HuH-7.5 (cell line): ENCODE measurements around the gene ASAP2.

Experiments
- DNase-seq: peaks from one replicate; pipeline ENCODE4 v3.0.0; 2011; ENCODE audit warnings: low spot score

The ASAP2 gene

DNA sequence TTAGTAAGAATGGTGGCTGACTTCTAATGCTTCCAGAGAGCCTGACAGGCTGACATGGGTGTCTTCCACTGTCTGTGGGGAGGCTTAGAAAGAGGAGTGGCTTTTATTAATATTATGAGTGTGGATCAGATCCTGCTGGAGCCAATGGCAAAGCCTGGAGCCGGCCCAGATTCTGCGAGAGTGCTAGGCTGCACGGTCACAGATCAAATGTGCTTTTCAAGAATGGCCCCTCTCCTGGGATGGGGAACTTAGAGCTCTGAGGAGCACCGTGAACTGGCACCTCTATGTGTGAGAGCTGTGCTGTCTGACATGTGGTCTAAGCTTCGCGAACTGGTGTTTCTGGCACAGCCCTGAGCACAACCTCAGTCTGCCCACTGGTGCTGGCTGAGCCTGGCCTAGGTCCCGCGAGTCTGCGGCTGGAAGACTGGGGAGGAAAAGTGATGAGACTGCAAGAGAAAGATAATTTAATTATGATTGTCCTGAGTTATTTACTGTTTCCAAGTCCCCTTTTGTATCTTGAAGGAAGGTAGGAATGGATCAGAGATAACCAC, 70.4 kb downstream of the ASAP2 start:
- no peak for DNase-seq

DNA sequence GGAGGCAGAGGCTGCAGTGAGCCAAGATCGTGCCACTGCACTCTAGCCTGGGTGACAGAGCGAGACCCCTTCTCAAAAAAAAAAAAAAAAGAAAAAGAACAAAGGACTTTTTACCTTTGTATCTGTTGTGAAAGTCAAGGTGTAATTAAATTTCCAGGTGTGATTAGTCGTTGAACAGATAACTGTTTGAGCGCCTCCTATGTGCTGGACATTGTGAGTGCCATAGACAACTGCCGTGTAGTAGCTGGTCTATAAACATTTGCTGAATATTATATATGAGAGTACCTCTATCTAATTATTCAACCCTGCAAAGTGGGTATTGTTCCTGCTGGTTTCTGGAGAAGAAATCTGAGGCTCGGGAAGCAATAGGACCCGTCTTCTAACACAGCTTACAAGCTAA, 71.8 kb downstream of the ASAP2 start:
- DNase-seq, result no peak

DNA sequence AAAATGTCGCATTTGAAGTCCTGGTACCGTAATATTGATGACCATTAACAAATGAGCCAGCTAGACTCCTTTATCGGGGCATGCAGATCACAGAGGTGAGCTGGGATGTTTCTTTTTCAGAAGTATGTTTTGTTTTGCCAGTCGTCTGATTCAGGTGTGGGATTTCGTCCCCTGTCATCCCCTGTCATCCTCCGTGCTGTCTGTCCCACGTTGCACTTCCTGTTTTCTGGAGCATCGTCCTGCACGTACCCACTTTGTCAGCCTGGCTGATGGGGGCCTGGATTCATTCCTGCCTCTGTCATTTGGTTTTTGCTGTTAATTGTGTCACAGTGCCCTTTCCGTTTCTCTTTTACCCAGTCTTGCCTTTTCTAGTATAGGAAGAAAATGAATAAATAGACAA, 72.8 kb downstream of the ASAP2 start:
- no peak for DNase-seq

DNA sequence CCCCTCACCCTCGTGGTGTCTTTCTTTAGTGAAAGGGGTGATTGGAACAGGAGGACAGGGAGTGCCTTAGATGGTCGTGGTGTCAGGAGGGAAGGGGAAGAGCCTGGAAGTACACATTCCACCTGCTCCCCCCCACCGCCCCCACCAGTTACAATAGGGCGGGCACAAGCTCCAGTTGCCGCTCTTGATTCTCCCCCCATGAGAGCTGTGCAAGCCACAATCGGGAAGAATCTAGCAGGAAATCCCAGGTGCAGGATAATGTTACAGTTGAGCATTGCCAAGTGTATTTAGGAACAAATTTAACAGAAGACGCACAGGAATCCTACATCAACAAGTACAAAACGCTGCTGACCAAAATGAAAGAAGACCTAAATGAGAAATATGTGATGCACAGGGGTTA, 73.6 kb downstream of the ASAP2 start:
- no peak for DNase-seq

DNA sequence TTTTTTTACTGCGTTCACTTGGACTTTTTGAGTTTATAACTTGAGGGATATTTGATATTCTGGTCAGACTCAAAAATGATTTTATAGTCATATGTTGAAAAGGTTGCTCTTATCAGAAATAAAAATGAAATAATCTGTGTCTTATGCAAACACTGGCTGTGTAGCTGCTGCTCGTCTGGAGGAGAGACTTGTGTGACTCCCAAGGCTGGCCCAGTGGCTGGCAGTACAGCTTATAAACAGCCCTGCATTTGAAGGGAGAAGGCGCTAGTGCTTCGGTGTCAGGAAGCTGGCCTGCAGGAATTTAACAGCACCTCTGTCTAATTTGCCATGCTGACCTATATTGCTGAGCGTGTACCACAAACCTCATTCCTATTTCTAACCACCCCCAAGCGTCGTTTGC, 74.5 kb downstream of the ASAP2 start:
- no peak for DNase-seq

DNA sequence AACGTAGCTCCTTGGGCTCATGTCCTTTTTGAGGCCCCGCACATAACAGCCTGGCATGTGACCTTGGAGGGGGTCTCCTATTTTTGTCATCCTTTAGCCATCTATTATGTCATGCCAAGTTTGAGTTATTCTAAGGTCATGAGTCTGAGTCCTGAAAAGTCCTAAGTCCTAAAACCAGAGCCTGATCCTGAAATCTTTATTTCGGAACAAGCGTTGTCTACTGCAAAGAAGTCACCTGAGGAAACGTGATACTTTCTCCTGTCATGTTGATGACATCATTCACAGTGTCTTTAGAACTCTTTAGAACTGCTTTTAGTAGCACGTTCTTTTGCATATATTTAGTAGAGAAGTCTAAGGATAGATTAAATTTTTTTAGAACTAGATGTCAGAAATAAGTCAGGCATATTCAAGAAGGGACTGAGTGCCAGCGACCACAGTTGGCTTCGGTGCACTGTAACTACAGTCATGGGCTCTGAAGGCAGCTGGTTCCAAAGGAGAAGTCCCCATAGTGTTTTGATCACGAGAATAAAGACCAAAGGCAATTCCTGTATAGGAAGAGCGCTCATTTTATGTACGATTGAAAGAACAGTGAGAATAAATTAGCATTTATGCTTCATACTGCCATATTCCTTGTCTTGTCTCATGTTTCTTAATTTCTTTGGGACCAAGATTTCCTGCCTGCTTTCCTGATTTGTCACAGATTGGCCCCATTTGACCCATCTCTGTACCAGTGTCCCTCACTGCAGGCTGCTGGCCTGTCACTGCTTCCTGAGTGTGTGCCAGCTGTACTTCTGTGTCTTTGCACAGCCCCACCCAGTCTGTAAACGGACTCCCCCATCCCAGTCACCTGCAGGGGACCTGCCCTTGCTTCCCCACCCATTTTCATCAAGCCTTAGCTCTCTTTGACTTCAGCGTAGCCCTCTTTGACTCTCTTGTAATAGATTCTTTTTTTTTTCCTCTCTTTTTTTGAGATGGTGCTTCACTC, 75.8 kb downstream of the ASAP2 start:
- no peak for DNase-seq

DNA sequence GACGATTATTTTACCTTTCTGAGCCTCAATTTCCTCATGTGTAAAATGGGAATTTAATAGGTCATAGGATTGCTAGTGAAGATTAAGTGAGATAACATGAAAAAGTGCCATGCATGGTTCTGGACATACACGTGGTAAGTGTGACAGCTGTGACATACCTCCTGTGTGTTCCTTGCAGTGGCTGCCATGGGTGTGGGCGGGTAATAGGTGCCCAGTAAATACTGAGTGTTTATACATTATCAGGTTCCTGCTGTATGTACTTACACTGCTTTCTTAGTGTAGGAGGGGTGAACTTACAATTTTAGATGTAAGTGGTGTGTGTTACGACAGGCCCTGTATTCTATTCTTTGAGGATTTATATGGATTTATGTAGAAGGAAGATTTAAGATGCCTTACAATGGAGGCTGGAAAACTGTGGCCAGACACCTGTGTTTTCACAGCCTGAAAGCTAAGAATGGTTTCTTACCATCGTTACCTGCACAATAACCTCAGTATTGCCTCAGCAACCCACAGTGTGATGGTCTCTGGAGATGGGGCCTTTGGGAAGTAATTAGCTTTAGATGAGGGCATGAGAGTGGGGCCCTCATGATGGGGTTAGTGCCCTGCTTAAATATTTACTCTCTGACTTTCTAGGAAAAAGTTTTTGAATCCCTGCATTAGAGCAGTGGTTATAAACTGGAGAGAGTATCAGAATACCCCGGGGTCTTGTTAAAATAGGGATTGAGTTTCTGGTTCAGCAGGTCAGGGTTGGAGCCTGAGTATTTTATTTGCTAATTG, 78.1 kb downstream of the ASAP2 start:
- no peak for DNase-seq

DNA sequence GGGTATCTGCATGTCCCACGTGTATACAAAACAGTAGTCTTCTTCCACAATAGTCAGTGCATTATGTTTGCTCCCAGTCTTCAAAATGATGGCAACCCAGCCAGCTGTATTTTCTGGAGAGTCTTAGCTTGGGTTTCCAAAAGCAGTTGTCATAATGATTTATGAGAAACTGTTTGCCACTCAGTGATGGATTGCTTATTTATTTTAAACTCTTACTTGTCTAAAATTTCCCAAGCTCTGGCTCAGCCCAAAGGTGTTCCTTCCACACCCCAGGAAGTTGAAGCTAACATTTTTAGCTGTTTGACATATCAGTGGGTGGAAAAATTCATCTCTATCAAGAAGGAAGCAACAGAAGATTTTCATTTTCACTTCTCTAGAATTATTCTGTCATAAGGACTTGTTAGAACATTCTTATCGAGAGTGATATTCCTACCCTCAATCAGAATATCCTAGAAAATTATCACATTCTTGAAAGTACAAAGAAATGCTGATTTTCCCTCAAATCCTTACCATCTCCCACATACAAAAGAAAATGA, 78.8 kb downstream of the ASAP2 start:
- DNase-seq, result no peak

DNA sequence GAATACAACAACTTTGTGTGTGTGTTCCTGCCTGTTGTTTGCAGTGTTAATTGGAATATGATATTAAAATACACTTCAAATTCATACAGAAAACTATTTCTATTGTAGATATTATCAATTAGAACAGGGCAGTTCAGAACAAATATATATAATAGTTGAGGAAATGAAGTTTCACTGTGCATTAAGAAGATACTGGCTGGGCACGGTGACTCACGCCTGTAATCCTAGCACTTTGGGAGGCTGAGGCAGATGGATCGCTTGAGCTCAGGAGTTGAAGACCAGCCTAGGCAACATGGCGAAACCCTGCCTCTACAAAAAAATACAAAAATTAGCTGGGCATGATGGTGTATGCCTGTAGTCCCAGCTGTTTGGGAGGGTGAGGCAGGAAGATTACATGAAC, 79.3 kb downstream of the ASAP2 start:
- DNase-seq, result no peak

DNA sequence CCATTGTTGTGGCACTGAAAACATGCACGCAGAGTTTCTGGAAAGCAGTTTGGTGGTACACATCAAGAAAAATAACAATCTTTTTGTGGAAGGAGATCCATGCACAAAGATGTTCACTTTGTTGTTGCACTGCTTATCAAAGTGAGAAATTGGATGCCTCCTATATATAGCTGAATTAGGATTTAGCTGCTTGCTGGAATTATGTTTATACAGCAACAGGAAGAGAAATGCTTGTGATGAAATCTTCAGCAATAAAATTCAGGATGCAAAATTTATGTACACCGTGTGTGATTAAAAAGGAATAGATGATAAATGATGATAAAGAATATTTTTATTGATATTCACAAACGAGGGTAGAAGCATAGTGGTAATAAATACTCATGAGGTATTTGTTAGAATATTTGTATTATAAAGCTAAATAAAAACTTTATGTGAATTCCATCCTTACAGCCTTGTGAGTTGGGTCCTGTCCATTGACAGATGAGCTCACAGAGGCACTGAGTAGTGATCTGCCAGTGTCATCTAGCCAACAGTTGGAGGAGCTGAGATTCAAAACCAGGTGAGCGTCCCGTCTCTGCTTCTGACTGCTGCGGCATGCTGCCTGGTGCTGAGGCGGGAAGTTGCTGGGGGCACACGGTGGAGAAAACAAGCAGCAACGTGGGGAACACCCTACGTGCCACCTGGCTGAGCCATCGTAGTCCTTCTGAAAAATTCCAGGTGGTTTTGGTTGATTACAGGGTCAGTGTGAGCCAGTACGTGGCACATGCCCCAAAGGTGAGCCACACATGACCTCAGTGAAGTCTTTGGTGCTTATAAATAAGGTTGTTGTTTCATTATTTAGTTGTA, 80.2 kb downstream of the ASAP2 start:
- DNase-seq, result no peak

DNA sequence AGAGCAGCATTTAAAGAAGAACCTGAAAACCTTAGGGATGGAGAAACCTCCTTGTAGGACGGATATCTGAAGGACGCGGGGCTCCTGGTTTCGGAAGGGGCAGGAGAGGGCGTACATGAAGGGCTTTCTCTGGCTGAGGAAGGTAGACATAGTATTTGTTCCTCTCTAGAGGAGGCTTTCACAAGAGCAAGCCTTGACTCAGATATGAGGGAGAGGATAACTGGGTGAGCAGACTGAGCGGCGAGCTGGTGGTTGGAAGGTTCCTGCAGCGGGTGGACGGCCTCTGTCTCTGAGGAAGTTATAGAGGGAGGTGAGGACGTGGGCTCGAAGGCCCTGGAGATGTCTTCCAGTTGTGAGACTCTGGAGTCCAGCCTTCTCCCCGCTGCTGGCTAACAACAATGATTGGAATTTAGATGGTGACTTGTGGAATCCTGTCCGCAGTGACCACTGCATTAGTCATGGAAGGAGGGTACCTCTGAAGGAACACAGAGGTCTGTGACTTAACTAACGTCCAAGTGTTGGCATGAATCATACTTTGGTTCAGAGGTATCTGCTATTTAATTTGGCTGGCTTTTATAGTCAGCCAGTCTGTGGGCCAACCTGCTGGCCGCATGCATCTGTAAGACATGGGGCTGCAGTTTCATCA, 80.9 kb downstream of the ASAP2 start:
- DNase-seq, result no peak

DNA sequence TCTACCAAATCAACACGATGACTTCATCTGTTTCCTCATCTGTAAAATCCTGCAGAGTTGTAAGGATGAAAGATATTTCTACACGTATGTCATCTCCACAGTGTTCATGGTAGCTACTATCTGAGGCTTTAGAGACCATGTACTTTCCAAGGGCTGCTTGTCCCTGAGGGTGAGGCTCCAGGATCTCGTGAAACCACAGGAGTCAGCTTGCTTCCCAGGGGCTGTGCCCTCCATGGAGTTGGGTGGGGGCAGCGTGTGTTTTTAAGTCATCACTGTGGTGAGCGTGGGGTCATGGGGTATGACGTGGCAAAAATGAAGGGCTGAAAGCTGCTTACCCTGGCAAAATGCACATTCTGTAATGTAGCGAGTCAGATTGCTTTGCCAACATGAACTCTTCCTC, 81.6 kb downstream of the ASAP2 start:
- DNase-seq, result no peak

DNA sequence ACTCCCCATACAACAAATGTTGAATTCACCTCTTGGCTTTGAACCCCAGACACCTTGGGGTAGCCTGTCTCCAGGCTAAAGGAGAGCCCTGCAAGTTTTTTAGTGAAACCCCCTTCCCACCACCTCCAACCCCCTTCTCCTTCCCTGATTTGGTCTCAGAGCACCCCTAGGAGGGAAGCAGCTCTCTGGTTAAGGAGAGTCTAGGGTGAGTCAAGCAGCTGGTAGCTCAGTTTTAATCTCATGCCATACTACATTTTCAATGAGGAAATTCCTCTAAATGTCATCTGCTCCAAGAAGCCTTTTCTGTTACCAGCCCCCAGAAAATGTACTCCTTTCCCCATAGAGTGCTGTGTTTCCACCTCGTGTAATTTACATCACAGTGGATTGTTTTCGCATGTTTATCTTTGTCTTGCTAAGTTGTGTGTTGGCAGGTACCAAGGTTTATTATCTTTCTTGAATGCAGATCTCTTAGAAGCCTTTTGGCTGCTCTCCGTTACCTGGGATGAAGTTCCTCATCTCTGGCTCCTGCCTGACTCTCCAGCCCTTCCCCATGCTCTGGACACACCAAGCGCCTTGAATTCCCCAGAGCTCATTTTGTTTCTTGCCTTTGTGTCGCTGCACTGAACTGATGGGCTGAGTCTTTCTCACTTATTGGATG, 82.2 kb downstream of the ASAP2 start:
- no peak for DNase-seq

DNA sequence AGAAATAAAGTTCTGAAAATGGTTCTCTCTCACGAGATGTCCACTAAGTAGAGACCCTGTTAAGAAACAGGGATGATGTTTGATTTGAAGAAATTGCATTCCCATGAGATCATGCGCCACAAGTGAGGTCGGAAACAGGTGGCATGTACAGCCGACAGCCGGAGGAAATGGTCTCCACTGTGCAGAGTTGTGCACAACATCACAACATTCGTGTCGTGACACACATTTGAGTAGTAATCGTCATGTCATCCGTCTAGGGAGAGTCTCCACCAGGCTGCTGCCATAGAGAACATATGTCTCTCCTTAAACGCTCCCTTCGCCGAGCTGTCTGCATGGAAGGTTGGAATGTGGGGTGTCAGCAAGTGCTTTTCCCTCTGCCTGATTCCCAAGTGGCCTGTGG, 84.7 kb downstream of the ASAP2 start:
- no peak for DNase-seq

DNA sequence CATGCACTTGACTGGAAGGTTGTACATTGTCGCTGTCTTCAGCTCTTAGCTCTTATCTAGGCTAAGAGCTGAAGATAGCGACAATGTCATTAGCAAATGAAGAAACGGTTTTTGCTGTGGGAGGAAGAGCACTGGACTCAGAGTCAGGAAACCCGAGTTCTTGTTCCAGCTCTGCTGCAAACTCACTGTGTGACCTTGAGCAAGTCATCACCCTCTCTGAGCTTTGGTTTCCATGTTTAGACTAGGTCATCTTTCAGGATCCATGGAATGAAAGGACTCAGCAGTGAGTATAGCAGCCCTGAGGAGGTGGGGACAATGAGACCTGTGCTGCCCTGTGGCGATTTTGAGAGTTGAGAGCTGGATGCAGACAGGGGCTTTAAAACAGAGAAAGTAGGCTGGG, 85.3 kb downstream of the ASAP2 start:
- DNase-seq, result no peak

DNA sequence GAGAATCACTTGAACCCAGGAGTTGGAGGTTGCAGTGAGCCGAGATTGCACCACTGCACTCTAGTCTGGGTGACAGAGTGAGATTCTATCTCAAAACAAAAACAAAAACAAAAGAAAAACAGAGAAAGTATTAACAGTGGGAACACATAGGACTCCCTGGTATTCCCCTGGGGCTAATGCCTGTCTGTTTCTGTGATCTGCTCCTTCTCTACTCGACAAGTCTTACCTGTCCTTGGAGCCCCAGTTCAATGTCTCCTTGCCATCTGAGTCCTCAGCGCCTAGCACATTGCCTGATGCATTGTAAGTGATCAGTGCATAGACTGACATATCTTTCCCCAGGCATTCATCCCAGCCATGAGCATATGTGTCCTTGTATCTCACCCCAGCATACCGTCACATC, 85.8 kb downstream of the ASAP2 start:
- DNase-seq, result no peak

DNA sequence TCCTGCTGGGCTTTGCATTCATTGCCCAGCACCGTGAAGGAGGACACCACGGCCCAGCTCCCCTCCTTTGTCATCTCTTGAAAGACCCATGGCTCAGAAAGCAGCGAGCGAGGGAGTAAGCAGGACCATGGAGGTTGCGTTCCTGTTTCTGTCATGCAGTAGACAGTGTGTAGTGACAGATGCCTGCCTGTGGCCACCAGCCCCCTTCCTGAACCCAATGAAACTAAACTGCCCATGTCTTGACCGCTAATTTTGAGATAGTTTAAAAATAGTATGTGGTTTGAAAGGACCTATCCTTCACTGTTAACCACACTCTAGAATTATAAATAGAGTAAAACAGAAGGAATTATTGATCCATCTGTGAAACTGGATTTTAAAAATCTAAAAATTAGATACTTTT, 88.2 kb downstream of the ASAP2 start:
- DNase-seq, result no peak

DNA sequence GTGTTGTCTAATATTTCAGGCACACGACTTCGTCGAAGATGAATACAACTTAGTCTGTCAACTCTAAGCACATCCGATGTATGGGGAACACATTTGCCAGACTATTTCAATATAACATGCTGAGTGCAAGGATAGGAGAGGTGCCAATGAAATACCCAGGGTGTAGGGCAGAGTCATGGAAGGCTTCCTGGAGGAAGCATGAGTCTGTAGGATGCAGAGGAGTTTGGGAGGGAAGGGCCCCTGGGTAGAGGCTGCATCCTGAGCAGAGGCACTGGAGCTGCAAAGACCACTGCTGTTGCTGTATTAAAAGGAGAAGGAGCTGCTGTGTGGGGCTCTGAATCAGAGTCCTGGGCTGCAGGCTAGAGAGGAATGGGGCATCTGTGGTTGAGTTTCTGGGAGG, 89.9 kb downstream of the ASAP2 start:
- no peak for DNase-seq

DNA sequence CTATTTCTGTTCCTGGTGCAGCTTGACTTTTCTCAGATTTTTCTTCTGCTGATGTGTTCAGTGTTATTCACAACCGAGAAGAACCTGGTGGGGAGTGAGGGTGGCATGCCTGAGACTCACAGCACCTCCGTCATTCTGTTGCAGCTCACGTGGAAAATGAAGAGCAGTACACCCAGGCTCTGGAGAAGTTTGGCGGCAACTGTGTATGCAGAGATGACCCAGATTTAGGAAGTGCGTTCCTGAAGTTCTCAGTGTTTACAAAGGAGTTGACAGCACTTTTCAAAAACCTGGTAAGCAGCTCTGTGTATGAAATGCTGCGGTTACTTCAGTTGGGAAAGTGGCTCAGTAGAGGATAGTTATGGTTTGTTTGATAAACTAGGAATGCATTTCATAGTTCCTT, 90.5 kb downstream of the ASAP2 start:
- no peak for DNase-seq

DNA sequence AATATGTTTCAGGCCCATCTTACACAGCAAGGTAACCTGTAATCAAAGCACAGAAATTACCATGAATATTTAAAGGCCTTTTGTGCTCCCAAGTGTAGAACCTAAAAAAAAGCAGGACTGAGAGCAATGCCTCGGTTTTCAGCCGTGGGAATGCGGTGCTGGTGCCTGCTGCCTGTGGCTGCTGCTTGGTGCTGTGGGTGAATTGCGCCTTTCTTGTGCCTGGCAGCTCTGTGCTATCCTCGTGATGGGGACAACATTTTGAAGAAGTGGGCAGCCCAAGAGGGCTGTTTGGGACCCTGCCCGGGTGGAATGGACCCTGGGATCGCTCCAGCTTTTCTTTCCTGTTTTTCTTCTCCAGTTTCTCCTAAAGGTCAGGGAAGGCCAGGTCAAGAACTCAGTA, 91.2 kb downstream of the ASAP2 start:
- DNase-seq, result no peak

DNA sequence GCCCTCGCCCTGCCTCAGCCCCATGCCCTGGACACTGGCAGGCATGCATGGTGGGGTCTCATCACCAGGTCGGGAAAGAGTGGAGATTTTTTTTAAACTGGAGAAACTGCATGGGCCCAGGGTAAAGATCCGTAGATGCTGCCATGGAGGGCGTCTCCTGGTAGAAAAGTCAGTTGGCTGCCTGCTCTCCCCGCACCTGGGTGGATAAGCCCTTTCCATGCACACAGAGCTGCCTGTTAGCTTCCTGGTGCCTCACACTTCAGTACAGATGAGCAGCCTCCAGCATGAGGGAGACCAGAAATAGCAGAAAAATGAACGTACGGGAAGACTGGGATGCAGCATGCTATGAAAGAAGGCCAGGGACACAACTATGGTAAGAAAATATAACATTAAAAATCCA, 92.0 kb downstream of the ASAP2 start:
- DNase-seq, result no peak
